GM13976 (cell line): ENCODE data around the gene TMPRSS9.

ENCODE experiments used
- DNase-seq: peaks from one replicate; pipeline ENCODE4 v3.0.0; 2012; ENCODE audit warnings: low spot score
- in situ Hi-C: fragments of 300-500 bp; cut with MboI; formaldehyde crosslinking; loops from one replicate; pipeline ENCODE4 v1.12.0; 2022; ENCODE audit warnings: low sequenced_read_pairs, mixed read lengths, inconsistent platforms; ENCODE audit not compliant: unreplicated experiment
- TF ChIP-seq, protein P1 (sequence below): IDR thresholded peaks from 2 replicates; pipeline ENCODE4 v1.5.1; 2012; ENCODE audit warnings: borderline replicate concordance, mild to moderate bottlenecking; ENCODE audit not compliant: insufficient read depth; ENCODE audit errors: extremely low read depth, missing control alignments, control extremely low read depth

Gene TMPRSS9

GRCh38 chr19:2317756-2318155 is 42.3 kb upstream of the TMPRSS9 start:
- in situ Hi-C loops, result no loop called here
- TF ChIP-seq, protein P1, sequence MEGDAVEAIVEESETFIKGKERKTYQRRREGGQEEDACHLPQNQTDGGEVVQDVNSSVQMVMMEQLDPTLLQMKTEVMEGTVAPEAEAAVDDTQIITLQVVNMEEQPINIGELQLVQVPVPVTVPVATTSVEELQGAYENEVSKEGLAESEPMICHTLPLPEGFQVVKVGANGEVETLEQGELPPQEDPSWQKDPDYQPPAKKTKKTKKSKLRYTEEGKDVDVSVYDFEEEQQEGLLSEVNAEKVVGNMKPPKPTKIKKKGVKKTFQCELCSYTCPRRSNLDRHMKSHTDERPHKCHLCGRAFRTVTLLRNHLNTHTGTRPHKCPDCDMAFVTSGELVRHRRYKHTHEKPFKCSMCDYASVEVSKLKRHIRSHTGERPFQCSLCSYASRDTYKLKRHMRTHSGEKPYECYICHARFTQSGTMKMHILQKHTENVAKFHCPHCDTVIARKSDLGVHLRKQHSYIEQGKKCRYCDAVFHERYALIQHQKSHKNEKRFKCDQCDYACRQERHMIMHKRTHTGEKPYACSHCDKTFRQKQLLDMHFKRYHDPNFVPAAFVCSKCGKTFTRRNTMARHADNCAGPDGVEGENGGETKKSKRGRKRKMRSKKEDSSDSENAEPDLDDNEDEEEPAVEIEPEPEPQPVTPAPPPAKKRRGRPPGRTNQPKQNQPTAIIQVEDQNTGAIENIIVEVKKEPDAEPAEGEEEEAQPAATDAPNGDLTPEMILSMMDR, result no peak
- no peak for DNase-seq

GRCh38 chr19:2318923-2319322 is 41.1 kb upstream of the TMPRSS9 start:
- TF ChIP-seq, protein P1, result no peak
- in situ Hi-C loops, result no loop called here
- no peak for DNase-seq

GRCh38 chr19:2319551-2319950 is 40.5 kb upstream of the TMPRSS9 start:
- in situ Hi-C loops, result no loop called here
- TF ChIP-seq, protein P1, result no peak
- DNase-seq, result no peak

DNA sequence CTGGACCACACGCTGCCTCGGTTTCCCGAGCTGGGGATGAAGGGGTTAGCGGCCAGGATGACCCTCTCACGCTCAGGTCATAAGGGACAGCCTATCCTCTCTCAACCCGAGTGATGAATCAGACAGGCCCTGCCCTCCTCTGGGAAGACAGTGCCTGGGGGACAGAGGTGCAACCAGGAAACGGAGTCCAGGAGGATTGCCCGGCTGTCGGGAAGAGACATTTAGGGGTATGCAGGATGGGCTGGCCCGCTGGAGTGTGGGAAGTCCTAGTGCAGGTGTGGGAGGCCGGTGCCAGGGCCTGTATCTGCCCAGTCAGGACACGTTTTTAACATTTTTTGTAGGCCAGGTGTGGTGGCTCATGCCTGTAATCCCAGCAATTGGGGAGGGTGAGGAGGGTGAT is 40.0 kb upstream of the TMPRSS9 start:
- TF ChIP-seq, protein P1, result no peak

DNA sequence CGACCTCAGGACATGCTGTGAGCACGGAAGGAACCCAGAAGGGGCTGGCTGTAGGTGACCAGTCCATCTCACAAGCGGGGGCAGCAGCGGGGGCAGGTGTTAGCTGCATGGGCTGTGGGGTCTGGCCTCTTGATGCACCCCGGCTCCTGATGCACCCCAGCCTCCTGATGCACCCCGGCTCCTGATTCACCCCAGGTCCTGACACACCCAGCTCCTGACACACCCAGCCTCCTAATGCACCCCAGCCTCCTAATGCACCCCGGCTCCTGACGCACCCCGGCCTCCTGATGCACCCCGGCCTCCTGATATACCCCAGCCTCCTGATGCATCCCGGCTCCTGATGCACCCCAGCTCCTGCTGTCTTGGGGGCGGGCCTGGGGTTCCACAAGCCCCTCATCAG is 39.1 kb upstream of the TMPRSS9 start:
- no peak for DNase-seq
- in situ Hi-C loops, result no loop called here
- TF ChIP-seq, protein P1, result no peak

More for the DNA sequence above, 40.0 kb upstream of the TMPRSS9 start:
- in situ Hi-C loops, result no loop called here
- no peak for DNase-seq

GRCh38 chr19:2321565-2322283 is 38.3 kb upstream of the TMPRSS9 start:
- no peak for DNase-seq
- TF ChIP-seq, protein P1, result no peak
- in situ Hi-C loops, result no loop called here
